ENCODE data around the gene RSPH6A.

RSPH6A gene

GRCh38 chr19:45762870-45763631, 52.1 kb downstream of the RSPH6A start:
- no peak overlapping the region for H3K27ac Mint-ChIP-seq
- H3K27me3 Mint-ChIP-seq (ENCODE audit: low read depth, poor library complexity), result peaks cover 7% of the 10 kb centered on the region
- H3K4me3 Mint-ChIP-seq, result no peak overlapping the region
- no peak for DNase-seq
- H3K36me3 Mint-ChIP-seq (ENCODE audit: low read depth), result no peaks in the 10 kb centered on the region
- H3K4me1 Mint-ChIP-seq, result peaks cover 33% of the 10 kb centered on the region
- no peaks in the 10 kb centered on the region for H3K9me3 Mint-ChIP-seq
- no peak for TF ChIP-seq CTCF (IDR thresholded peaks at IDR 0.05)

GRCh38 chr19:45761714-45762113, 53.4 kb downstream of the RSPH6A start:
- Mint-ChIP-seq H3K4me3 (no peak overlapping the region), H3K36me3 (ENCODE audit: low read depth) (no peaks in the 10 kb centered on the region), H3K9me3 (no peaks in the 10 kb centered on the region), H3K4me1 (peaks cover 42% of the 10 kb centered on the region), H3K27ac (no peak overlapping the region), H3K27me3 (ENCODE audit: low read depth, poor library complexity) (peaks cover 8% of the 10 kb centered on the region)
- TF ChIP-seq CTCF (IDR thresholded peaks at IDR 0.05), result no peak
- no peak for DNase-seq

- H3K27ac Mint-ChIP-seq, result no peak overlapping the region
- no peaks in the 10 kb centered on the region for H3K9me3 Mint-ChIP-seq
- no peak for DNase-seq
- no peaks in the 10 kb centered on the region for H3K36me3 Mint-ChIP-seq (ENCODE audit: low read depth)
- TF ChIP-seq CTCF (IDR thresholded peaks at IDR 0.05), result no peak
- peaks cover 28% of the 10 kb centered on the region for H3K4me1 Mint-ChIP-seq
- no peak overlapping the region for H3K4me3 Mint-ChIP-seq
- H3K27me3 Mint-ChIP-seq (ENCODE audit: low read depth, poor library complexity), result peaks cover 10% of the 10 kb centered on the region
Measured at GRCh38 chr19:45758921-45759320, 56.2 kb downstream of the RSPH6A start.

- Mint-ChIP-seq H3K9me3 (no peaks in the 10 kb centered on the region), H3K36me3 (ENCODE audit: low read depth) (no peaks in the 10 kb centered on the region), H3K27me3 (ENCODE audit: low read depth, poor library complexity) (peaks cover 10% of the 10 kb centered on the region), H3K4me1 (peaks cover 29% of the 10 kb centered on the region), H3K4me3 (no peak overlapping the region), H3K27ac (no peak overlapping the region)
- no peak for TF ChIP-seq CTCF (IDR thresholded peaks at IDR 0.05)
- no peak for DNase-seq
Measured at GRCh38 chr19:45757695-45758094, 57.4 kb downstream of the RSPH6A start.

GRCh38 chr19:45754323-45754722, 60.8 kb downstream of the RSPH6A start:
- H3K27me3 Mint-ChIP-seq (ENCODE audit: low read depth, poor library complexity), result peaks cover 13% of the 10 kb centered on the region

More at GRCh38 chr19:45754323-45754722, 60.8 kb downstream of the RSPH6A start:
- H3K36me3 Mint-ChIP-seq (ENCODE audit: low read depth), result no peaks in the 10 kb centered on the region
- TF ChIP-seq CTCF (IDR thresholded peaks at IDR 0.05), result no peak
- peaks cover 26% of the 10 kb centered on the region for H3K4me1 Mint-ChIP-seq
- no peaks in the 10 kb centered on the region for H3K9me3 Mint-ChIP-seq
- DNase-seq, result no peak
- H3K4me3 Mint-ChIP-seq, result no peak overlapping the region
- H3K27ac Mint-ChIP-seq, result no peak overlapping the region
